GM12878 (cell line): ENCODE data around the gene ST7. TPM values are rescaled to one million over a fixed set of nuclear protein-coding genes. Genes with fewer than 3 reads are reported as not detected.

Experiments
- ATAC-seq: fragments of 200-7000 bp; cut with Tn5 transposase; 3 replicates; pipeline ENCODE4 v1.9.1; 2020; ENCODE audit warnings: mild to moderate bottlenecking, moderate library complexity
- BruUV-seq: library from RNA; stranded (reverse); fragments of 400-500 nt; replicated peaks from 2 replicates; lab custom pipeline; 2021; lab: Mats Ljungman, UMichigan
- CTCF ChIA-PET: fragments of 300-600 bp; sonication (Branson Sonifier 250); formaldehyde crosslinking; extraction: SDS; loops from one replicate; lab custom pipeline; 2021; ENCODE audit warnings: inconsistent platforms; lab: Yijun Ruan, JAX
- POLR2A ChIA-PET: fragments of 350-600 bp; formaldehyde crosslinking; extraction: SDS; loops from one replicate; lab custom pipeline; 2021; ENCODE audit warnings: inconsistent platforms; lab: Charles Lee
- RAD21 ChIA-PET: fragments of 300-600 bp; sonication (Branson Sonifier 250); formaldehyde crosslinking; loops from one replicate; lab custom pipeline; 2023; ENCODE audit warnings: antibody characterized with exemption; ENCODE audit not compliant: unreplicated experiment; lab: Charles Lee
- SMC1A ChIA-PET: fragments of 300-600 bp; sonication (Branson Sonifier 250); formaldehyde crosslinking; loops from one replicate; lab custom pipeline; 2023; ENCODE audit not compliant: unreplicated experiment, uncharacterized antibody; lab: Charles Lee
- DNase-seq: peaks from one replicate; pipeline ENCODE4 v3.0.0-alpha.2; 2011; ENCODE audit warnings: low read depth, low spot score
- FAIRE-seq: peaks from 3 replicates; lab custom pipeline; 2011; peaks lifted over from hg19 to GRCh38; lab: Jason Lieb, UNC
- H2AFZ ChIP-seq: 2 replicates; pipeline ENCODE4 v1.6.0; 2011; ENCODE audit warnings: low read depth, low read length, control low read depth; ENCODE audit not compliant: control insufficient read depth
- H3K27ac ChIP-seq: 2 replicates; pipeline ENCODE4 v1.5.1; 2011; ENCODE audit warnings: control low read depth; ENCODE audit not compliant: control insufficient read depth, insufficient read depth
- H3K27me3 ChIP-seq, 2 experiments: replicated peaks in 1 of 2; 2 replicates each; pipeline versions ENCODE4 v1.6.0 to v1.6.1; 2011; ENCODE audit warnings: low read length in 1 of 2; ENCODE audit not compliant: control insufficient read depth in 2 of 2, insufficient read depth in 2 of 2
- H3K36me3 ChIP-seq, 2 experiments: 2 replicates each; pipeline ENCODE4 v1.5.1; 2011; ENCODE audit warnings: low read length in 1 of 2; ENCODE audit not compliant: control insufficient read depth in 2 of 2, insufficient read depth in 2 of 2
- H3K4me1 ChIP-seq: 2 replicates; pipeline ENCODE4 v1.6.1; 2011; ENCODE audit warnings: mild to moderate bottlenecking, low read length, moderate library complexity, mixed read lengths; ENCODE audit not compliant: control insufficient read depth, insufficient read depth
- H3K4me2 ChIP-seq: 2 replicates; pipeline ENCODE4 v1.6.0; 2011; ENCODE audit warnings: control low read depth; ENCODE audit not compliant: control insufficient read depth, insufficient read depth
- H3K4me3 ChIP-seq: fragments of 200-600 bp; sonication (generic); 2 replicates; pipeline ENCODE4 v1.5.1; 2016
- H3K79me2 ChIP-seq: 2 replicates; pipeline ENCODE4 v1.6.0; 2011; ENCODE audit warnings: low read length; ENCODE audit not compliant: control insufficient read depth, insufficient read depth
- H3K9ac ChIP-seq: 2 replicates; pipeline ENCODE4 v1.8.0; 2011; ENCODE audit warnings: low read length, control low read depth, mixed read lengths; ENCODE audit not compliant: control insufficient read depth, insufficient read depth
- H3K9me3 ChIP-seq: replicated peaks from 3 replicates; pipeline ENCODE4 v1.5.1; 2011; ENCODE audit warnings: mild to moderate bottlenecking, low read length; ENCODE audit not compliant: control insufficient read depth, insufficient read depth
- H4K20me1 ChIP-seq: 2 replicates; pipeline ENCODE4 v1.6.0; 2011; ENCODE audit not compliant: control insufficient read depth, insufficient read depth
- ASH2L ChIP-seq: fragments of 300-600, 200-600 bp; sonication (generic); IDR thresholded peaks from 2 replicates; pipeline ENCODE4 v1.6.1; 2017; ENCODE audit warnings: low read depth, mild to moderate bottlenecking, borderline replicate concordance
- EED ChIP-seq: sonication (generic); IDR thresholded peaks from 2 replicates; pipeline ENCODE4 v1.6.1; 2016; ENCODE audit warnings: antibody characterized with exemption, low read depth
- FOXM1 ChIP-seq: IDR thresholded peaks from 2 replicates; pipeline ENCODE4 v1.6.1; 2012; ENCODE audit warnings: low read depth, mild to moderate bottlenecking, inconsistent platforms, low read length, moderate library complexity
- KAT2A ChIP-seq: conservative IDR thresholded peaks from 2 replicates; pipeline ENCODE4 v1.6.1; 2011; ENCODE audit warnings: low read depth, low read length; ENCODE audit not compliant: control insufficient read depth
- MEF2B ChIP-seq: fragments of 450-650 bp; IDR thresholded peaks from 2 replicates; pipeline ENCODE4 v1.6.1; 2018; ENCODE audit warnings: mild to moderate bottlenecking, moderate library complexity; ENCODE audit not compliant: partially characterized antibody, poor library complexity, severe bottlenecking
- RELA ChIP-seq: fragments of 450-650 bp; IDR thresholded peaks from 2 replicates; pipeline ENCODE4 v1.8.0; 2014; ENCODE audit warnings: borderline replicate concordance; ENCODE audit not compliant: partially characterized antibody
- SMARCA5 ChIP-seq: fragments of 450-650 bp; IDR thresholded peaks from 2 replicates; pipeline ENCODE4 v1.6.1; 2017; ENCODE audit warnings: mild to moderate bottlenecking
- TCF7 ChIP-seq: IDR thresholded peaks from 2 replicates; pipeline ENCODE4 v1.6.1; 2014; ENCODE audit warnings: antibody characterized with exemption, borderline replicate concordance
- WRNIP1 ChIP-seq: IDR thresholded peaks from 2 replicates; pipeline ENCODE4 v1.6.1; 2011; ENCODE audit warnings: low read depth, low read length, improper control_type of control experiment, borderline replicate concordance
- WGBS: methylation state at CpG from one replicate; pipeline ENCODE4 v1.1.6; 2016; ENCODE audit warnings: low lambda C conversion rate; ENCODE audit not compliant: insufficient replicate concordance, insufficient coverage; ENCODE audit errors: missing lambda C conversion rate; 5-methylcytosine and 5-hydroxymethylcytosine counted together
- in situ Hi-C: fragments of 300-500 bp; cut with MboI; formaldehyde crosslinking; loops from 9 replicates; pipeline ENCODE4 v1.14.3; 2018; ENCODE audit warnings: mixed read lengths
- intact Hi-C: fragments of 100-400 bp; cut with micrococcal nuclease; formaldehyde crosslinking; loops from one replicate; pipeline ENCODE4 v1.14.2; 2022; ENCODE audit not compliant: unreplicated experiment
- polyA plus RNA-seq, 11 experiments: library from polyadenylated mRNA; depleted of rRNA in 4 of 11; unstranded in 6 of 11; stranded (reverse) in 5 of 11; fragments of >200 nt; fragmentation: Nextera tagmentation in 4 of 11; fragmentation: Illumina TruSeq in 1 of 11; extraction: Ambion mirVana in 4 of 11; extraction: Trizol in 1 of 11; gene quantifications; 1 replicate in 1 of 11; 2 replicates in 10 of 11; pipeline versions ENCODE4 v1.2.1 to v1.2.3, GENCODE V29; 2011 to 2016; ENCODE audit warnings: inconsistent platforms in 2 of 11, missing spikeins in 2 of 11, low read depth in 1 of 11
- total RNA-seq, 4 experiments: library from RNA; depleted of rRNA in 3 of 4; stranded (reverse); fragments of >200 nt in 3 of 4; fragmentation: Illumina TruSeq in 1 of 4; extraction: Trizol in 1 of 4; gene quantifications; 2 replicates each; pipeline versions ENCODE4 v1.2.1 to v1.2.3, GENCODE V29; 2013 to 2021
- TF ChIP-seq, protein P1 (sequence below): IDR thresholded peaks from 2 replicates; pipeline ENCODE4 v1.6.1; 2012; ENCODE audit warnings: mild to moderate bottlenecking, low read depth, low read length
- TF ChIP-seq, protein P2 (sequence below): fragments of 450-650 bp; IDR thresholded peaks from 2 replicates; pipeline ENCODE4 v1.6.1; 2017; ENCODE audit warnings: mild to moderate bottlenecking, moderate library complexity

ST7 gene
- total and polyA plus RNA-seq, 10 of the 15 experiments (the other 5 are each of a cell fraction or from before 2014, with no cell fraction given): 27.7 to 76.4 (median 53.6) TPM

DNA sequence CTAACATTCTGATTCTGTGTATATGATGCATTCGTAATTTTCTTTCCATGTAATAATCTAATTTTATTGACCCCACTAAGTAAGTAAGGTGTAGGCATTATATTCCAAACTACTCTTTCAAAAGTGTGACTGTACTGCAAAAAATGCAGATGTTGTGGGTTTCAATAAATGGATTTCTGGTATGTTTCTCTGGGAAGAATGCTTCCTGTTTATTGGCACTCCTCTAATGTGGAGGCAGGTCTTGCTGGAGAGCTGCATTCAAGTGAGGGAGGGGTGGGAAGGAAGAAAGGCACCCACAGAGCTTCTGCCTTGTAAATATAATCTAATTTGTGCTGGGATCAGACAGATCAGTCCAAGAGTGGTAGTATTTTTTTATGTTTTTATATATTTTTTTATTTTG, 23.9 kb downstream of the ST7 start:
- peaks cover 4% of the 10 kb centered on the region; the same call in 1 of the 2 replicates for H3K4me1 ChIP-seq
- H4K20me1 ChIP-seq: no peaks in the 10 kb centered on the region
- in situ Hi-C loops: no loop called here
- H3K4me2 ChIP-seq: no peak overlapping the region
- peaks cover 0 to 2% of the 10 kb centered on the region in 2 experiments; a peak in 1 of 4 replicates for H3K36me3 ChIP-seq
- 61% methylated on average over 1 of the region's 1 CpG for WGBS
- H3K27ac ChIP-seq: no peak overlapping the region
- SMC1A ChIA-PET: interaction anchor here (1.3 to 1.5 kb wide), 2 partner anchors 17 to 142 kb away, joined by 3 to 6 read pairs; no protein-coding TSS in a partner anchor
- peaks cover 10% of the 10 kb centered on the region for H3K79me2 ChIP-seq
- ATAC-seq (no peak), DNase-seq (no peak), FAIRE-seq (no peak)
- CTCF ChIA-PET: interaction anchor here (3.6 to 17.1 kb wide), 2 partner anchors 12 to 143 kb away, joined by 19 to 827 read pairs; no protein-coding TSS in a partner anchor
- H3K27me3 ChIP-seq: no peaks in the 10 kb centered on the region
- no peak overlapping the region for H2AFZ ChIP-seq
- intact Hi-C loops: no loop called here
- no peak for TF ChIP-seq KAT2A
- TF ChIP-seq WRNIP1: no peak
- TF ChIP-seq ASH2L: no peak
- no peak for TF ChIP-seq TCF7
- no peak for TF ChIP-seq SMARCA5
- TF ChIP-seq, protein P1, sequence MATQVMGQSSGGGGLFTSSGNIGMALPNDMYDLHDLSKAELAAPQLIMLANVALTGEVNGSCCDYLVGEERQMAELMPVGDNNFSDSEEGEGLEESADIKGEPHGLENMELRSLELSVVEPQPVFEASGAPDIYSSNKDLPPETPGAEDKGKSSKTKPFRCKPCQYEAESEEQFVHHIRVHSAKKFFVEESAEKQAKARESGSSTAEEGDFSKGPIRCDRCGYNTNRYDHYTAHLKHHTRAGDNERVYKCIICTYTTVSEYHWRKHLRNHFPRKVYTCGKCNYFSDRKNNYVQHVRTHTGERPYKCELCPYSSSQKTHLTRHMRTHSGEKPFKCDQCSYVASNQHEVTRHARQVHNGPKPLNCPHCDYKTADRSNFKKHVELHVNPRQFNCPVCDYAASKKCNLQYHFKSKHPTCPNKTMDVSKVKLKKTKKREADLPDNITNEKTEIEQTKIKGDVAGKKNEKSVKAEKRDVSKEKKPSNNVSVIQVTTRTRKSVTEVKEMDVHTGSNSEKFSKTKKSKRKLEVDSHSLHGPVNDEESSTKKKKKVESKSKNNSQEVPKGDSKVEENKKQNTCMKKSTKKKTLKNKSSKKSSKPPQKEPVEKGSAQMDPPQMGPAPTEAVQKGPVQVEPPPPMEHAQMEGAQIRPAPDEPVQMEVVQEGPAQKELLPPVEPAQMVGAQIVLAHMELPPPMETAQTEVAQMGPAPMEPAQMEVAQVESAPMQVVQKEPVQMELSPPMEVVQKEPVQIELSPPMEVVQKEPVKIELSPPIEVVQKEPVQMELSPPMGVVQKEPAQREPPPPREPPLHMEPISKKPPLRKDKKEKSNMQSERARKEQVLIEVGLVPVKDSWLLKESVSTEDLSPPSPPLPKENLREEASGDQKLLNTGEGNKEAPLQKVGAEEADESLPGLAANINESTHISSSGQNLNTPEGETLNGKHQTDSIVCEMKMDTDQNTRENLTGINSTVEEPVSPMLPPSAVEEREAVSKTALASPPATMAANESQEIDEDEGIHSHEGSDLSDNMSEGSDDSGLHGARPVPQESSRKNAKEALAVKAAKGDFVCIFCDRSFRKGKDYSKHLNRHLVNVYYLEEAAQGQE: no peak
- no peak for TF ChIP-seq FOXM1
- TF ChIP-seq EED: no peak
- TF ChIP-seq, protein P2, sequence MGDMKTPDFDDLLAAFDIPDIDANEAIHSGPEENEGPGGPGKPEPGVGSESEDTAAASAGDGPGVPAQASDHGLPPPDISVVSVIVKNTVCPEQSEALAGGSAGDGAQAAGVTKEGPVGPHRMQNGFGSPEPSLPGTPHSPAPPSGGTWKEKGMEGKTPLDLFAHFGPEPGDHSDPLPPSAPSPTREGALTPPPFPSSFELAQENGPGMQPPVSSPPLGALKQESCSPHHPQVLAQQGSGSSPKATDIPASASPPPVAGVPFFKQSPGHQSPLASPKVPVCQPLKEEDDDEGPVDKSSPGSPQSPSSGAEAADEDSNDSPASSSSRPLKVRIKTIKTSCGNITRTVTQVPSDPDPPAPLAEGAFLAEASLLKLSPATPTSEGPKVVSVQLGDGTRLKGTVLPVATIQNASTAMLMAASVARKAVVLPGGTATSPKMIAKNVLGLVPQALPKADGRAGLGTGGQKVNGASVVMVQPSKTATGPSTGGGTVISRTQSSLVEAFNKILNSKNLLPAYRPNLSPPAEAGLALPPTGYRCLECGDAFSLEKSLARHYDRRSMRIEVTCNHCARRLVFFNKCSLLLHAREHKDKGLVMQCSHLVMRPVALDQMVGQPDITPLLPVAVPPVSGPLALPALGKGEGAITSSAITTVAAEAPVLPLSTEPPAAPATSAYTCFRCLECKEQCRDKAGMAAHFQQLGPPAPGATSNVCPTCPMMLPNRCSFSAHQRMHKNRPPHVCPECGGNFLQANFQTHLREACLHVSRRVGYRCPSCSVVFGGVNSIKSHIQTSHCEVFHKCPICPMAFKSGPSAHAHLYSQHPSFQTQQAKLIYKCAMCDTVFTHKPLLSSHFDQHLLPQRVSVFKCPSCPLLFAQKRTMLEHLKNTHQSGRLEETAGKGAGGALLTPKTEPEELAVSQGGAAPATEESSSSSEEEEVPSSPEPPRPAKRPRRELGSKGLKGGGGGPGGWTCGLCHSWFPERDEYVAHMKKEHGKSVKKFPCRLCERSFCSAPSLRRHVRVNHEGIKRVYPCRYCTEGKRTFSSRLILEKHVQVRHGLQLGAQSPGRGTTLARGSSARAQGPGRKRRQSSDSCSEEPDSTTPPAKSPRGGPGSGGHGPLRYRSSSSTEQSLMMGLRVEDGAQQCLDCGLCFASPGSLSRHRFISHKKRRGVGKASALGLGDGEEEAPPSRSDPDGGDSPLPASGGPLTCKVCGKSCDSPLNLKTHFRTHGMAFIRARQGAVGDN: no peak
- no peak for TF ChIP-seq MEF2B
- TF ChIP-seq RELA: no peak
- no TSS peak for BruUV-seq
- no peak overlapping the region for H3K9ac ChIP-seq
- POLR2A ChIA-PET: interaction anchor here (1.5 kb wide), 1 partner anchor 21 kb away, joined by 3 read pairs; no protein-coding TSS in a partner anchor
- H3K9me3 ChIP-seq: no peaks in the 10 kb centered on the region
- no peak overlapping the region for H3K4me3 ChIP-seq
- RAD21 ChIA-PET: no interaction called here
